Measurements from ENCODE around the gene CFAP70.

- TF ChIP-seq CTCF (IDR thresholded peaks at IDR 0.05; ENCODE audit: insufficient read depth, low read length) = no peak
- no peak for TF ChIP-seq POLR2AphosphoS5 (IDR thresholded peaks at IDR 0.05; ENCODE audit: low read depth)
- TF ChIP-seq GABPA (IDR thresholded peaks at IDR 0.05; ENCODE audit: low read depth) = no peak
- no peak for TF ChIP-seq REST (IDR thresholded peaks at IDR 0.05; ENCODE audit: insufficient replicate concordance, low read depth)
- TF ChIP-seq SPI1 (IDR thresholded peaks at IDR 0.05; ENCODE audit: borderline replicate concordance, low read depth) = no peak
Measured at GRCh38 chr10:73408061-73408460, 49.4 kb upstream of the CFAP70 start.
